ENCODE measurements around the gene M6PR.

DNA sequence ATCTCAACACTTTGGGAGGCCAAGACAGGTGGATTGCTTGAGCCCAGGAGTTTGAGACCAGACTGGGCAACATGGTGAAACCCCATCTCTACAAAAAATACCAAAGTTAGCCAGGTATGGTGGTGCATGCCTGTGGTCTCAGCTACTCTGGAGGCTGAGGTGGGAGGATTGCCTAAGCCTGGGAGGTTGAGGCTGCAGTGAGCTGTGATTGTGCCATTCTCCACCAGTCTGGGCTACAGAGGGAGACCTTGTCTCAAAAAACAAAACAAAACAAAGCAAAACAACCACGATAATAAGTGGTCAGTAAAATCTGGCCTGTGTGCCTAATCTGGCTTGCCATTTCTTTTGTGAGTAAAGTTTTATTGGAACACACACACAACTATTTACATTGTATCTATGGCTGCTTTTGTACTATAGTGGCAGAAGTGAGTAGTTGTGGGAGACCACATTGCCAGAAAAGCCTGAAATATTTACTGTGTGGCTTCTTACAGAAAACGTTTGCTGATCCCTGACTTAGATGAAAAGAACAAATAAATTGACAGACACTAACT is 20.5 kb upstream of the M6PR start:
- TF ChIP-seq CTCF (IDR thresholded peaks at IDR 0.05) (no peak), ZFX (IDR thresholded peaks at IDR 0.05; ENCODE audit: borderline replicate concordance) (no peak)

Measured in 22Rv1 (cell line).